Midbrain (tissue), 1 donor: ENCODE measurements around the gene LYRM1.
"Not testable (repeated sequence)": the region's sequence is repeated elsewhere in the genome, so short reads cannot be mapped to it uniquely, and the experiment has no call there.

Experiments
- DNase-seq: peaks from one replicate; lab custom pipeline; 2025; lab: John Stamatoyannopoulos, UW

The LYRM1 gene

DNA sequence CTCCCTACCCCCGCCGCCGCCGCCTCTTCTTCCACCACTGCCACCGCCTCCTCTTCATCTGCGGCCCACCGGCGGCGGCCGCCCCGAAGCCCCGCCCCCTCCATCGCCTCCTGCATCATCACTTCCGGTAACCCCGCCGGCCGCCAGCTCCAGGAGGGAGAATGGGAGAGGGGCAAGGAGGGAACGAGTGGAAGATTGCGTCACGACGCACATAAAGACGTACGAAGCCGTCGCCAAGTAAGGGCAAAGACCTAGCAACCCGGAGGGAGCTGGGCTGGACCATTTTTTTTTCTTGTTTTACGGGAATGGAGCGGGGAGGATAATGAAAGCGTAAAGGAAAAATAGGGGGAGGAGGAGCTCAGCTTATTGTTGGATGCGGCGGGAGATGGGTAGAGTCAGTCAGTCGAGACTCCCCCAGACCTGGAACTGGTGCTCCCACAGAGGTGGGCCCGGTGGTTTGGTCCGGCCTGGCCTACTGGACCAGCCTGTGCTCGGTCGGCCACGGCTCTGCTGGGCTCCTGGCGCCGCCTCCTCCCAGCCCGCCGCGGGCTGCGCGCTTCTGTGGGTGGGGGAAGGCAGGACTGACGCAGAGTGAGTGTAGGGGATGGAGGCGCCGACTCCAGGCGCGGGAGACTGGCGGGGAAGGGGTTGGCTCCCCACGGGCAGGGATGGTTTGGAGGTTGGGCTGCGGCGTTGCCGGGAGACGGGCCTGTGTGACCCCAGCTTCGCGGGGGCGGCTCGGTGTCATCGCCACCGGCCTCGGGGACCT lies at the start of gene LYRM1, which contains the start of gene DCUN1D3:
Gene LYRM1, plus strand, starts transcription at position 473 of the 769 bp plus-strand sequence. CDS start 14,785 bp downstream, outside the sequence.
Gene DCUN1D3, minus strand, starts transcription at position 60 of the 769 bp plus-strand sequence. CDS start 37,820 bp downstream, outside the sequence.
- DNase-seq = peak; percentile 95

- no peak for DNase-seq
Measured at GRCh38 chr16:20850981-20851380, 49.6 kb upstream of the LYRM1 start.

DNA sequence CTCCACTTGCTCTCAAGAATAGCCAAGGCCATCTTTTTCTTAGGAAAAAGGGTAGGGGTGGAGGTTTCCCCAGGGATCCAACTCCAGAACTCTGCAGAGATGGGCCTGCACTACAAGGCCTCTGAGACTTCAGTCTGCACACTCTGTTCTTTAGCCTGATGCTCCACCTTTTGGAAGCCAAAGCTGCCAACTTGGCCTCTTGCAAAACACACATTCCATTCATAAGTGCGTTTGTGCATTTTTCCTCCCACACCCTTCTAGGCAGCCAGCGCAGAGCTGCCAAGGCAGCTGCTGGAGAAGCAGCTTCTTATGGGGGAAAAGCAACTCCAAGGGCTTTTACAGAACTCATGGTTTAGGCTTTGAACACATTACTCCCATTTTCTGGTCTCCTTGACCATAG lies 49.0 kb upstream of the LYRM1 start:
- DNase-seq = peak; percentile 58

DNA sequence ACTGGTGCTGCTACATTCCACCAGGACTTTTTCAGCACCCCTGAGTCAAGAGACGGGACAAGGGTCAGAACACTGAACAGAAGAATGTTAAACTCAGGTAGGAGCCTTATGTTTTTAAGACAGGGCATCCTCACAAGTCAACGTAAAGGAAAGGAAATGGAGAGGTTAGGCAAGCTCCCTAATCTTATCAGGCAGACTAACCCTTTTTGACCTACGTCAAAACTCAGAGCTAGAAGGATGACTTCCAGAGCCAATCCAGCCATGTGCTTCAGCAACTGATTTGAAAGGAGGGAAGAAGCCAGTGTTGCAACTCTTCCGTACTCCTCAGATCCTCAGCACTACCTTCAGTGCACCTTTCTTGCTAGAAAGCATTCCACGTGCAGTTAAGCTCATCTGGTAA lies 47.4 kb upstream of the LYRM1 start:
- DNase-seq = no peak

DNA sequence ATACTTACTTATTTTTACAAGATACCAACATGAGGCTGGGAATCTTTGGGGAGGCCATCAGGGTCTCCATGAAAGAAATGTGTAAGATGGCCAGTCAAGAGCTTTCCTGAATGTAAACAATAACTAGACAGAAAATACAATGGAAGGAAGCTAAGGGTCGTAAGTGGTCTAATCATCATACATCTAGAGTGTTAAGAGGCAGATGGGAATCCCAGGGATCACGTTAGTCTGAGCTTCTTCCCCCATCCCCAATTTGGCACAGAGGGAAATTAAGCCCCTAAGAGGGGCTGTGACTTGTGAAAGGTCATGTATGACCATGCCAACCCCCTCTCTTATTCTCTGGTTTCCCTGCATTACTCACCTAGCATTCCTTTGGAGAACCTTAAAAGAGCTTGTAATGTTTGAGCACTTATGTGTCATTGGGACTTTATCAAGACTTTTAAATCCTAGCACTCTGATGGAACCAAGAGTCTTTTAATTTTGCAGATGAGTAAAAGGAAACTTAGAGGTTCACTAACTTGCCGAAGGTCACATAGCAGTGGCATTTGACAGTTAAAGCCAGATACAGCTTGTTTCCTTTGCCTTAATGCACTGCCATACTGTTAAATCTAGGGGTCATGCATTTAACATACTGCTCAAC lies 46.5 kb upstream of the LYRM1 start:
- DNase-seq = no peak

GRCh38 chr16:20854963-20855362 lies 45.6 kb upstream of the LYRM1 start:
- DNase-seq = no peak

DNA sequence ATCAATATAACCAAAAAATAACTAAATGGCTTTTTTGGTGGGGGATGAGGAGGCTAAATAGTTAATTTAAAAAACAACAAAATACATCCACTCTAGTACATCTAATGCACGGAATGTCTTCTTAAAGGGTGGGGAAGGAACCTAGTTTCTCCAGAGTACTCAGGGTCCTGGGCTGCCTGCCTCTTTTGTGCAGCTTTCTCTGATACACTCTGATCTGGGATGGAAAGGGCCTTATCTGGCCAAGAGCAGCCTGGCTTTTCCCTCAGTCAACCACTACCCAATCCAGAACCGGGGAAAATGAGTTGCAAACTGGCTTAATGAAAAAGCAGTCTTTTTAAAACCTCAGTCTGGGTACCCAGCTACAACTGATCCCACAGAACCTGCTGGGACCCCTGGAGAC lies 43.3 kb upstream of the LYRM1 start:
- no peak for DNase-seq

DNA sequence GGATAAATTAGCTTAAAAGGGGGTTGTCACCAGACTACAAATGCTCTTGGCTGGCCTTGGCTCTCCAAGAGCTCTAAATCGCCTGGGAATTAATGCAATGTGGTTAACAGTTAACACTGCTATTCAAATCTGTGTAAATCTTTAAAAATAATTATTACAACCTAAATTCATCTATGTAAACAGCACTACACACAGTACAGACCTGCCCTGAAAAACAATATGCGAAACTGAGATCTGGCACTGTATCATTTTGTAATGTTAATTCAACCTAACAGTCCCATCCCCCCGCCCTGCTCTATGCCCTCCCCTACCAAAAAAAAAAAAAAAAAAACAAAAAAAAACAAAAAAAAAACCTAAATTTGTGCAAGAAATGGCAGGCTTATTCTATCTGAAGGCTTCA lies 41.3 kb upstream of the LYRM1 start:
- no peak for DNase-seq

DNA sequence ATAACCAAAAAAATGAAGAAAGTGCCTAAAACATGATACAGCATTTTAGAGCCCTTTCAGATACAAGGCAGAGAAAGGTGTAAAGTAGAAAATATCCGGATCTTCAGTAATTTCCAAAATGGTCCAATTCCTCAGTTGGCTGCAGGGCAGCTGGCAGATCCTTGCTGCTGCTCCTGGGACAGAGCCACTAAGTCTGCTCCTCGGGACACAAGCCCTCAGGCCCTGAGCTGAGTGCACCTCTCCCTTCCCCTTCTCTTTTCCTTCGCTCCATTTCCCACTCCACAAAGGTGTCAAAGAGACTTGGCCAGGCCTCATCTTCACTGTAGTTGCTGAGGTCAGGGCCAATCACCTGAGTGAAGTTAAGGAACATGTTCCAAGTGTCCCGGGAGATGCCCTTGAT lies 40.9 kb upstream of the LYRM1 start:
- peak; percentile 13 for DNase-seq

- no peak for DNase-seq
Measured at GRCh38 chr16:20860361-20860760, 40.2 kb upstream of the LYRM1 start.

DNA sequence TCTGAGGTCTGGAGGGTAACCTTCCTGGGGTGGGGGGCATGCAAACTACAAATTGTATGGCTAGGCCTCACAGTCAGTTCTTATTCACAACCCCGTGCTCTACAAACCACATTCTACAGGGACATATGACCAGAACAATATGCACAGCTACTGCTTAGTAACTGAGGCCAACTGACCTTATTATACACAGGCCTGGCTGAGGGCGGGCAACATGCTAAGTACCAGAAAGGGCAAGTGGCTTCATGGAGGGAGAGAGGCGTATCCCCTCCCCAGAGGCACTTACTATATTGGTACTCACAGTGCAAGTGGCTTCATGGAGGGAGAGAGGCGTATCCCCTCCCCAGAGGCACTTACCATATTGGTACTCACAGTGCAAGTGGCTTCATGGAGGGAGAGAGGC lies 39.6 kb upstream of the LYRM1 start:
- not testable (repeated sequence) for DNase-seq

GRCh38 chr16:20862162-20862960 lies 38.2 kb upstream of the LYRM1 start:
- no peak for DNase-seq

GRCh38 chr16:20864376-20864775 lies 36.2 kb upstream of the LYRM1 start:
- DNase-seq = not testable (repeated sequence)

- DNase-seq = no peak
Measured at GRCh38 chr16:20865420-20866131, 35.0 kb upstream of the LYRM1 start.

DNA sequence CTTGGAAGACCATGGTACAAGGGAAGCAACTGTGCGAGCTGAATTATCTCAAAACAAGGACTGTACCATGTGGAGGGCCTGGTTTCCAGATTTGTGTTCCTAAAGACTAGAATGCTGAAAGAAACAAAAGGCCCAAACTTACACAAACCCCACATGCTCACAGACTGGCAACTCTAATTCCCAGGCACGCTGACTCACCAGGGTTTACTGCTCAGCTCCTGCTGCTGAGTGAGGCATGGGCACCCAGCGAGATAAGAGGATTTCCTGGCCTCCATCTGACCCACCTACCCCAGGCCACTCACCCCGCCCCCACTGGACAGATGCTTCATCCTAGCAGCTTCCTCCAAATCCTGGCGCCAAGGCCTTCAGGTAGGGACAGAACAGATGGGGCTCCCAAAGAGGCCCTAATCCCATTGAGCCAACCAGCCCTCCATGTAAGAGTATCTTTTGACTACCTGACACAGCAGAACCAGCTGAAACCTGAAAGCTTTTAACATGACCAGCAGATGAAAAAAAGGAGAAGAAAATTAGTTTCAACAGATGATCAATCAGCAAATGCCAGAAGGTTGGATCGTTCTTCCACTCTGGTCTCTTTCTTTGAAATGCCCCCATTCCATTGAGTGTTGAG lies 34.3 kb upstream of the LYRM1 start:
- DNase-seq = no peak

DNA sequence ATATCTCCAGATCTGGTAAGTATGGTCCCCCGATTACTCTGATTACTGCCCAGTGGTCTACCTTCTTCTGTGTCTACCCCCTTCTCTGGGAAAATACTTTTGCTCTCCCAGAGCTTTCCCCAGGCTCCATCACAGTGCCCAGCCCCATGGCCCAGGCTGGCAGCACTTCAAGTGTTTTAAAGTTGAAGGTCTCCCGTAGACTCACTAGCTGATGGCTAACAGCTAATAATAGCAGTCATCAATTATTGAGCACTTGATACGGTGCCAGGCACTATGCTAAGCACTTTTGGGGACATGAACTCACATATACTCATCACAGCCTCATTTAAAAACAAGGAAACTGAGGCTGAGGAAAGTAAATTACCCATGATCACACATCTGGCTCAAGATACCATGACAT lies 33.8 kb upstream of the LYRM1 start:
- DNase-seq = no peak

DNA sequence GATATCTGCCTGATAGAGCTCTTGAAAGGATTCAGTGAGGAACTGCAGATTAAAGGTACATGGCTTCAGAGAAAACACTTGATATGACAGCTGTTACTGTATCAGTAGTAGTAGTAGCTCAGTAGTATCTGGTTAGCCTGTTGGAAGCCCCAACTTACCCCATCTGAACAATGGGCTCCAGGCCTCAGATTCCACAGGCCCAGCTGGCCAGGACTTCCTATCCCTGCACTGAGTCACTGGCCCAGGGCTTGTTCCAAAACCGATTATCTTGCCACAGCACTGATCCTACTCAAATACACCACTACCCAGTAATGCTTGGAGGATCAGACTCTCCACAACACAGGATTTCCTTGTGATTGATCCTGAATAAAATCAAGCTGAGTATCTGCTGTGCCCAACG lies 33.0 kb upstream of the LYRM1 start:
- DNase-seq = no peak

GRCh38 chr16:20868890-20869289 lies 31.7 kb upstream of the LYRM1 start:
- DNase-seq = peak; percentile 83

DNA sequence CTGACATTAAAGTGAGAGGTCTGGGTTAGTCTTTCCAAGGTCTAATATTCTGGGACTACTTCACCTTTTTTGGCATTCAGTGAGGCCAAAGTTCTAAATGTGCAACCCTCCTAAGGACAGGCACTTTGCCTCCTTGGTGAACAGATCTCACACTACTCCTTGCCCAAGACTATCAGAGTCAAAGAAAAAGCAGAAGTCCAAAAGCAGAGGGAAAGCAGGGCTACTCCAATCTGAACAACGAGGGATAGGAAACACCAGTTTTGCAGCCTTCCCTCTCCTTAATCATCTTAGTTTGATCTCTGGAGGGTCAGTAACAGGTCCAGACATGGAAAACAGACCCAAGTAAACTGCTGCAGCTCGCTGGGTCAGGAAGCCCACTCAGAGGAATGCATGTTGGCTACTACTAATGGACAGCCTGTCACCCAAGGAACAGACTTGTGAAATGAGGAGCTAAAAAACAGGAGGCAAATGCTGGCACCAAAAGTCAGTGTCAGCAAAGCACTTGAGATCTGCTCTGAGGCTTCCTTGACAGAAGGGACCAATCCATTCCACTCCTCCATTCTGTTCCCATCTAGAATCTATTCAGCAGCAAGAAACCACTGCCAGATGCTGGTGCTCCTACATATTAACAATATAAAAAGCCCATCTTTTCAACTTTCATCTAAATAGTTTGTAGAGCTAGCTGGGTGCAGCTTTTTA lies 30.3 kb upstream of the LYRM1 start:
- no peak for DNase-seq

- no peak for DNase-seq
Measured at GRCh38 chr16:20871258-20871657, 29.3 kb upstream of the LYRM1 start.
